SJSA1 (cell line): ENCODE measurements around the gene IRX3. TPM values are rescaled to one million over a fixed set of nuclear protein-coding genes. Genes with fewer than 3 reads are reported as not detected.

Experiments used
- DNase-seq, 2 experiments: peaks; one replicate each; pipeline ENCODE4 v3.0.0-alpha.2; 2015 to 2020; ENCODE audit warnings: low spot score in 2 of 2, low read depth in 1 of 2
- H3K27ac ChIP-seq: fragments of 250-450 bp; sonication (Bioruptor Pico); 2 replicates; pipeline ENCODE4 v1.5.1; 2020; ENCODE audit warnings: mild to moderate bottlenecking, moderate library complexity
- H3K27me3 ChIP-seq: fragments of 250-450 bp; sonication (Bioruptor Pico); replicated peaks from 2 replicates; pipeline ENCODE4 v1.5.1; 2020; ENCODE audit warnings: mild to moderate bottlenecking, moderate library complexity
- H3K36me3 ChIP-seq: fragments of 250-450 bp; sonication (Bioruptor Pico); 2 replicates; pipeline ENCODE4 v1.5.1; 2020; ENCODE audit warnings: mild to moderate bottlenecking
- H3K4me1 ChIP-seq: fragments of 250-450 bp; sonication (Bioruptor Pico); replicated peaks from 2 replicates; pipeline ENCODE4 v1.6.1; 2021; ENCODE audit warnings: mild to moderate bottlenecking
- H3K4me3 ChIP-seq: fragments of 250-450 bp; sonication (Bioruptor Pico); 2 replicates; pipeline ENCODE4 v1.5.1; 2020; ENCODE audit warnings: mild to moderate bottlenecking
- H3K9me3 ChIP-seq: fragments of 250-450 bp; sonication (Bioruptor Pico); replicated peaks from 2 replicates; pipeline ENCODE4 v1.5.1; 2020; ENCODE audit warnings: mild to moderate bottlenecking
- total RNA-seq: library from RNA; depleted of rRNA; stranded (reverse); fragments of >200 nt; shearing (Covaris generic); gene quantifications from 2 replicates; pipeline ENCODE4 v1.2.3, GENCODE V29; 2014

Gene IRX3
- total RNA-seq, 1 experiment from 2014 or later: 8.2 TPM

GRCh38 chr16:54244061-54244886 lies 42.3 kb downstream of the IRX3 start:
- no peak overlapping the region for H3K27ac ChIP-seq
- no peaks in the 10 kb centered on the region; the same call in 1 of the 2 replicates for H3K27me3 ChIP-seq
- no peak overlapping the region for H3K4me3 ChIP-seq
- H3K4me1 ChIP-seq: no peaks in the 10 kb centered on the region
- no peaks in the 10 kb centered on the region for H3K9me3 ChIP-seq
- no peak for DNase-seq
- H3K36me3 ChIP-seq: no peaks in the 10 kb centered on the region

- Histone ChIP-seq H3K27ac (no peak overlapping the region), H3K4me1 (no peaks in the 10 kb centered on the region), H3K27me3 (no peaks in the 10 kb centered on the region), H3K36me3 (no peaks in the 10 kb centered on the region), H3K9me3 (no peaks in the 10 kb centered on the region), H3K4me3 (no peak overlapping the region)
- DNase-seq: no peak
Measured at GRCh38 chr16:54243202-54243601, 43.4 kb downstream of the IRX3 start.

- no peak for DNase-seq
- Histone ChIP-seq H3K36me3 (no peaks in the 10 kb centered on the region), H3K27ac (no peak overlapping the region), H3K4me3 (no peak overlapping the region), H3K4me1 (no peaks in the 10 kb centered on the region), H3K27me3 (no peaks in the 10 kb centered on the region), H3K9me3 (no peaks in the 10 kb centered on the region)
Measured at GRCh38 chr16:54242199-54242598, 44.4 kb downstream of the IRX3 start.

GRCh38 chr16:54241525-54241924 lies 45.1 kb downstream of the IRX3 start:
- no peaks in the 10 kb centered on the region for H3K9me3 ChIP-seq
- H3K36me3 ChIP-seq: no peaks in the 10 kb centered on the region
- DNase-seq: no peak
- no peak overlapping the region for H3K4me3 ChIP-seq
- no peak overlapping the region for H3K27ac ChIP-seq
- H3K4me1 ChIP-seq: no peaks in the 10 kb centered on the region
- H3K27me3 ChIP-seq: no peaks in the 10 kb centered on the region

- Histone ChIP-seq H3K4me3 (no peak overlapping the region), H3K4me1 (no peaks in the 10 kb centered on the region), H3K9me3 (no peaks in the 10 kb centered on the region), H3K36me3 (no peaks in the 10 kb centered on the region), H3K27me3 (no peaks in the 10 kb centered on the region), H3K27ac (no peak overlapping the region)
- DNase-seq: no peak
Measured at GRCh38 chr16:54240271-54241129, 46.1 kb downstream of the IRX3 start.

GRCh38 chr16:54239456-54239855 lies 47.1 kb downstream of the IRX3 start:
- DNase-seq: no peak
- H3K27ac ChIP-seq: no peak overlapping the region
- H3K4me1 ChIP-seq: no peaks in the 10 kb centered on the region
- H3K36me3 ChIP-seq: no peaks in the 10 kb centered on the region
- no peak overlapping the region for H3K4me3 ChIP-seq
- H3K9me3 ChIP-seq: no peaks in the 10 kb centered on the region
- H3K27me3 ChIP-seq: no peaks in the 10 kb centered on the region

GRCh38 chr16:54236773-54237172 lies 49.8 kb downstream of the IRX3 start:
- Histone ChIP-seq H3K27ac (no peak overlapping the region), H3K36me3 (no peaks in the 10 kb centered on the region)
- no peak for DNase-seq

GRCh38 chr16:54233615-54234014 lies 53.0 kb downstream of the IRX3 start:
- Histone ChIP-seq H3K4me3 (no peak overlapping the region), H3K27ac (no peak overlapping the region), H3K36me3 (no peaks in the 10 kb centered on the region), H3K9me3 (no peaks in the 10 kb centered on the region), H3K4me1 (no peaks in the 10 kb centered on the region), H3K27me3 (no peaks in the 10 kb centered on the region)
- no peak for DNase-seq

More at GRCh38 chr16:54236773-54237172, 49.8 kb downstream of the IRX3 start:
- H3K9me3 ChIP-seq: no peaks in the 10 kb centered on the region
- H3K4me1 ChIP-seq: no peaks in the 10 kb centered on the region
- H3K4me3 ChIP-seq: no peak overlapping the region
- no peaks in the 10 kb centered on the region for H3K27me3 ChIP-seq
